Measurements from ENCODE around the gene RAI1.

The RAI1 gene

GRCh38 chr17:17736205-17737183 lies 55.2 kb downstream of the RAI1 start:
- TF ChIP-seq, protein P1, sequence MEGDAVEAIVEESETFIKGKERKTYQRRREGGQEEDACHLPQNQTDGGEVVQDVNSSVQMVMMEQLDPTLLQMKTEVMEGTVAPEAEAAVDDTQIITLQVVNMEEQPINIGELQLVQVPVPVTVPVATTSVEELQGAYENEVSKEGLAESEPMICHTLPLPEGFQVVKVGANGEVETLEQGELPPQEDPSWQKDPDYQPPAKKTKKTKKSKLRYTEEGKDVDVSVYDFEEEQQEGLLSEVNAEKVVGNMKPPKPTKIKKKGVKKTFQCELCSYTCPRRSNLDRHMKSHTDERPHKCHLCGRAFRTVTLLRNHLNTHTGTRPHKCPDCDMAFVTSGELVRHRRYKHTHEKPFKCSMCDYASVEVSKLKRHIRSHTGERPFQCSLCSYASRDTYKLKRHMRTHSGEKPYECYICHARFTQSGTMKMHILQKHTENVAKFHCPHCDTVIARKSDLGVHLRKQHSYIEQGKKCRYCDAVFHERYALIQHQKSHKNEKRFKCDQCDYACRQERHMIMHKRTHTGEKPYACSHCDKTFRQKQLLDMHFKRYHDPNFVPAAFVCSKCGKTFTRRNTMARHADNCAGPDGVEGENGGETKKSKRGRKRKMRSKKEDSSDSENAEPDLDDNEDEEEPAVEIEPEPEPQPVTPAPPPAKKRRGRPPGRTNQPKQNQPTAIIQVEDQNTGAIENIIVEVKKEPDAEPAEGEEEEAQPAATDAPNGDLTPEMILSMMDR (IDR thresholded peaks at IDR 0.05), result no peak
- H3K4me3 ChIP-seq (ENCODE audit: low read depth, low read length), result no peak overlapping the region
- no peaks in the 10 kb centered on the region for H3K36me3 ChIP-seq (ENCODE audit: control insufficient read depth, insufficient read depth, low read length)
- peaks cover 29% of the 10 kb centered on the region for H3K4me1 ChIP-seq
- no peak overlapping the region for H2AFZ ChIP-seq
- H3K9me3 ChIP-seq (ENCODE audit: control insufficient read depth, low read length), result no peaks in the 10 kb centered on the region
- H3K27ac ChIP-seq, result no peak overlapping the region
- H3K9ac ChIP-seq, result no peak overlapping the region
- H3K27me3 ChIP-seq (ENCODE audit: control insufficient read depth, insufficient read depth, low read length), result no peaks in the 10 kb centered on the region
- H3K4me2 ChIP-seq (ENCODE audit: low read length), result no peak overlapping the region
- peaks cover 81% of the 10 kb centered on the region for H3K79me2 ChIP-seq

DNA sequence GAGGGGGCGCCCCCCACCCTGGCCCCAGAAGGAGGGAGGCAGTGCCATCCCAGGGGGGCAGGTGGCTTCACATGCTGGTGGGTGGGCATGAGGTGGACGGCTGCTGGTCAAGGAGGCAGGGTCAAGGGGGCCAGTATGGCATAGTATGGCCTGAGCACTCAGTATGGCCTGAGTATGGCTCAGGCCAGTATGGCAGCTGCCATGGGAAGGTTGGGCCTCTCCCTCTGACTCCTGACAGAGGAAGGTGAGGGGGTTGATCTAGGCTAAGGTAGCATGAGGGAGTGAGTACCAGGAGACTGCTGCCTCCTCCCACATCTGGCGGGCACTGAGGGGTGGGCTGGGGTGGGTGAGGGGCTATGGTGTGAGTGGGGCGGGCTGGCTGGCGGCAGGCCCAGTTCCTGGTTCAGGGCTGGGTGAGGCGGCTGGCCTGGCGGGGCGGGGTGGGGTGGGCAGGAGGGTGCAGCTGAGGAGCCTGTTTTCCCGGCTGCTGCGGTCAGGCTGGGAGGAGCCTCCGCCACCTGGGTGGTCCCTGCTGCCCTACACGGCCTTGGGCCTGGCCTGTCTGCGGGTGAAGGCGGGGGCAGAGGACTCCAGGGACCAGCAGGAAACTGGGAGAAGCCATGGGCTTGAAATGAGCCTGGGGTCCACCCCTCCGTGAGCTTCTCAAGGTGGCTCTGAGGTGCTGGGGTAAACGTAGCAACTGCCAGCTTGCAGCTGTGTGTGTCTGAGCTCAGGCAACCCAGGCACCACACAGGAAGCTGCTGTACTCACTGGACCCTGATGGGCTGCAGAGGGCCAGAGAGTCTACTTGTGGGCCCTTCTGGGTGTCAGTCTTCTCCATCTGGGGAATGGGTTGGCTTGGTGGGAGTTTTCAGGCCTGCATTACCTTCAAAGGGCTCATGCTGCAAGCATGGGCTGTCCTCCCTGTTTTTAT lies 57.0 kb downstream of the RAI1 start:
- no peaks in the 10 kb centered on the region for H3K27me3 ChIP-seq (ENCODE audit: control insufficient read depth, insufficient read depth, low read length)
- peaks cover 32% of the 10 kb centered on the region for H3K4me1 ChIP-seq
- no peak overlapping the region for H3K4me3 ChIP-seq (ENCODE audit: low read depth, low read length)
- peaks cover 84% of the 10 kb centered on the region for H3K79me2 ChIP-seq
- no peak overlapping the region for H2AFZ ChIP-seq
- no peak overlapping the region for H3K4me2 ChIP-seq (ENCODE audit: low read length)
- TF ChIP-seq, protein P1 (IDR thresholded peaks at IDR 0.05), result no peak
- H3K36me3 ChIP-seq (ENCODE audit: control insufficient read depth, insufficient read depth, low read length), result no peaks in the 10 kb centered on the region
- no peak overlapping the region for H3K27ac ChIP-seq
- no peaks in the 10 kb centered on the region for H3K9me3 ChIP-seq (ENCODE audit: control insufficient read depth, low read length)
- no peak overlapping the region for H3K9ac ChIP-seq

DNA sequence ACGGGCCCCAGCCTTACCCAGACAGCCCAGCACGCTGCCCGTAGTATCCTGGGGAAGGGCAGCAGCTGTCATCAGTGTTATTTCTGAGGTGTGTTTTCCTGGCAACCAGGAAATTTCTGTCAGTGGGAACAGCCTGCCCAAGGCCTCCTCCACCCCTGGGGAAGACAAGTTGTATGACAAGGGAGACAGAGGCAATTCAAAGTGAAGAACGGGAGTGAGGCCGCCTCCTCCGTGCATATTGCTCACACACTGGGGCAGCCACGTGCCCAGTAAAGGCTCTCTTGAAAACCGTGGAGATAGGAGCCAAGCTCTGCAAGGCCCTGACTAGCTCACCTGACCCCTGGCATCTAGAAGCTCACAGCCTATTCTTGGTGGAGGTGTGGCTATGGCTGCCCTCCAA lies 57.6 kb downstream of the RAI1 start:
- H3K4me1 ChIP-seq, result peaks cover 32% of the 10 kb centered on the region
- TF ChIP-seq, protein P1 (IDR thresholded peaks at IDR 0.05), result no peak
- no peak overlapping the region for H3K27ac ChIP-seq
- no peaks in the 10 kb centered on the region for H3K36me3 ChIP-seq (ENCODE audit: control insufficient read depth, insufficient read depth, low read length)
- H3K79me2 ChIP-seq, result peaks cover 84% of the 10 kb centered on the region
- H3K27me3 ChIP-seq (ENCODE audit: control insufficient read depth, insufficient read depth, low read length), result no peaks in the 10 kb centered on the region
- no peak overlapping the region for H2AFZ ChIP-seq
- no peak overlapping the region for H3K9ac ChIP-seq
- H3K9me3 ChIP-seq (ENCODE audit: control insufficient read depth, low read length), result no peaks in the 10 kb centered on the region
- H3K4me2 ChIP-seq (ENCODE audit: low read length), result no peak overlapping the region
- no peak overlapping the region for H3K4me3 ChIP-seq (ENCODE audit: low read depth, low read length)

DNA sequence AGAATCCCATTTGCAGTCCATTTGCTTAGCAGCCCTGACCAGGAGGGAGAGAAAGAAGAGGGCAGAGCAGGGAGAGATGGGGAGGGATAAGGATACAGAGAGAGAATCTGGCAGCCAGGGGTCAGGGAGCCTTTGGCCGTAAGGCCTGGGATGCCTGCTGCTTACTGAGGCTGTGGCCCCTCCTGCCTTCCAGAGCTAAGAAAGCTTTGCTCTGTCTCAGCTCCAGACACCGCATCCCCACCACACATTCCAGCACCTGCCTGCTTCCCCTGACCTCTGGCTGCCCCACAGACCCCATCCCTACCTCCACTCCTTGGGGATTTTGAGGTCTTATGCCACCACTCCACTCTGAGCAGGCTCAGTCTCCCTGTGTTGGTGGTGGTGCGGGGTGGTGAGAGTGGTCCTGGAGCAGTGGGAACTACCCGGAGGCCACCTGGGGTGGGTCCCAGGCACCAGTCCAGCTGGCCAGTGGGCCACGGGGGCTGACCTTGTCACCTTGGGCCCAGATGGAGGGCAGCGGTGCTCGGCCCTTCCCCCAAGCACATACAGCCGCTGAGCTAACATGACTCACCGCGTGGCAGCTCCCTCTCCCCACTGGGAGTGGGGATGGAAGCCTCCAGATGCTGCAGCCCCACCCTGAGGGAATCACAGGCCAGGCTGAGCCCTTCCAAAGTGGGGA lies 58.3 kb downstream of the RAI1 start:
- Histone ChIP-seq H3K4me1 (peaks cover 32% of the 10 kb centered on the region), H3K79me2 (peaks cover 82% of the 10 kb centered on the region), H3K36me3 (ENCODE audit: control insufficient read depth, insufficient read depth, low read length) (no peaks in the 10 kb centered on the region), H3K27me3 (ENCODE audit: control insufficient read depth, insufficient read depth, low read length) (no peaks in the 10 kb centered on the region), H3K9me3 (ENCODE audit: control insufficient read depth, low read length) (no peaks in the 10 kb centered on the region), H3K27ac (no peak overlapping the region), H3K9ac (no peak overlapping the region), H3K4me3 (ENCODE audit: low read depth, low read length) (no peak overlapping the region), H3K4me2 (ENCODE audit: low read length) (no peak overlapping the region), H2AFZ (no peak overlapping the region)
- TF ChIP-seq, protein P1 (IDR thresholded peaks at IDR 0.05), result no peak
